Limb (tissue), 2 donors: ENCODE results near the gene ZNF407.
"Not testable (repeated sequence)": the region's sequence is repeated elsewhere in the genome, so short reads cannot be mapped to it uniquely, and the experiment has no call there.

Experiments used
- DNase-seq, 2 donors: peaks; one replicate each; pipeline ENCODE4 v3.0.0-alpha.2; 2016; ENCODE audit errors: extremely low spot score in 2 of 2

The ZNF407 gene

DNA sequence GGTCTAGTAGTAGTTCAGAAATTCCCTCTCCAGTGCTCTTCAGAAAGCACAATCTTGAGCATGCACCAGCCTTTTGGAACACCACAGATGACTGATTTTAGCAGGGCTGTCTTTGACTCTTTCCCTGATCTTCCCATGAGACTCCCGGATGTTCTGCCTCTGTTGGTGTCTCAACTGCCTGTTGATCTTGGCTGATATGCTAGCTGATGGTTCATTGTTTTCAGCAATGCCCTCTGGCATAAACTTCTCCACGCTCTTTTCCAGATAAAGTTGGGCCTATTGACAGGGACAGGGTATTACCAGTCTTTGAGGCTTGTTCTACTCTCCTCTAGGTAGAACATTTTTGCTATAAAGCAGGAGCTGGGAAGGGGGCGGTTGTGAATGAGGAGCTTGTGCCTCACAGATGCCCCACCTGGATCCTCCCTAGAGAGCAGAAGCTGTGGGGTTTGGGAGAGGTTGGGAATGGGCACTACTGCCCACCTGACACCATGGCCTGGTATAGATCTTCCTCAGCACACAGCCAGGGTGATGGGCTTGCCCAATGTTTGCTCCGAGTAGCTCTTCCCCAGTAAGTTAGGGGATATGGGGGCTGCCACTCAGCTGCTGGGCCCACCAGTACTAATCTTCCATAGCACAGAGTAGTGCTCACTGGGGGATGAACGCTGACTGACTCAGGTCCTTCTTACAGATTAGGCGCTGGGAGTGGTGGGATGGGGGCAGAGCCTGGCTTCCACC lies 500.0 kb downstream of the ZNF407 start:
- no peak for DNase-seq

DNA sequence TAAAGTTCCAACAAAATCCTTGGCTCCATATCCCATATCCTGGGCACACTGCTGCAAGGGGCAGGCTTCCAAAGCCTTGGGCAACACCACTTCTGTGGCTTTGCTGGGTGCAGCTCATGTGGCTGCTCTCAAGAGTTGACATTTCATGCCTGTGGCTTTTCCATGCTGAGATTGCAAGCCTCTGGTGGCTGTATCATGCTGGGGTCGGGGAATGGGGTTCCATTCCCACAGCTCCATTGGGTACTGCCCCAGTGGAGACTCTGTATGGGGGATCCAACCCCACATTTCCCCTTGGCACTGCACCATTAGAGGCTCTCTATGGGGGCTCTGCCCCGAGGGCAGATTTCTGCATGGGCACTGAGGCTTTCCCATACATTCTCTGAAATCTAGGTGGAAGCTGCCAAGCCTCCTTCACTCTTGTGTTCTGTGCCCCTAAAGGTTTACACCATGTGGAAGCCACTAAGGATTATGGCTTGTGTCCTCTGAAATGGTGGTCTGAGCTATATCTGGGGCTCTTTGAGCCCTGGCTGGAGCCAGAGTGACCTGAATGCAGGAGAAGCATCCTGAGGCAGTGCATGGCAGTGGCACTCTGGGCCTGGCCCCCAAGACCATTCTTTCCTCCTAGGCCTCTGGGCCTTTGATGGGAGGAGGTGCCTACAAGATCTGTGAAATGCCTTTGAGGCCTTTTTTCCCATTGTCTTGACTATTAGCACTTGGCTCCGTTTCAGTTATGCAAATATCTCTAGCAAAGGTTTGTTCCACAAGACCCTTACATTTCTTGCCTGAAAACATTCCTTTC lies 503.4 kb downstream of the ZNF407 start:
- DNase-seq, result no peak

DNA sequence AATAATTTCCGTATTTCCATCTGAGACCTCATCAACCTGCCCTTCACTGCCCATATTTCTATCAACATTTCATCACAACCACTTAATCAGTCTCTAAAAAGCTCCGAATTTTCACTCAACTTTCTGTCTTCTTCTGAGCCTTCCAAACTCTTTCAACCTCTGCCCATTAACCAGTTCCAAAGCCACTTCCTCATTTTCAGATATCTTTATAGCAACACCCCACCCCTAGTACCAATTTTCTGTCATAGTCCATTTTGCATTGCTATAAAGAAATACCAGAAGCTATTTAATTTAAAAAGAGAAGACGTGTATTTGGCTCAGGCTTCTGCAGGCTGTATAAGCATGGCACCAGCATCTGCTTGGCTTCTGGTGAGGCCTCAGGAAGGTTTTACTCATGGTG lies 504.2 kb downstream of the ZNF407 start:
- DNase-seq, result no peak

DNA sequence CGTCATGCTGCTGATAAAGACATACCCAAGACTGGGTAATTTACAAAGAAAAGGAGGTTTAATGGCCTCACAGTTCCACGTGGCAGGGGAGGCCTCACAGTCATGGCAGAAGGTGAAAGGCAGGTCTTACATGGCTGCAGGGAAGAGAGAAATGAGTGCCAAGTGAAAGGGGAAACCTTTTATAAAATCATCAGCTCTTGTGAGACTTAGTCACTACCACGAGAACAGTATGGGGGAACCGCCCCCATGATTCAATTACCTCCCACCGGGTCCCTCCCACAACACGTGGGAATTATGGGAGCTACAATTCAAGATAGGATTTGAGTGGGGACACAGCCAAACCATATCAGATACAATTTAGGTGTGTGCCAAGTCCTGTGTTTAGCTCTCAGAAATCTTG lies 506.4 kb downstream of the ZNF407 start:
- not testable (repeated sequence) for DNase-seq

DNA sequence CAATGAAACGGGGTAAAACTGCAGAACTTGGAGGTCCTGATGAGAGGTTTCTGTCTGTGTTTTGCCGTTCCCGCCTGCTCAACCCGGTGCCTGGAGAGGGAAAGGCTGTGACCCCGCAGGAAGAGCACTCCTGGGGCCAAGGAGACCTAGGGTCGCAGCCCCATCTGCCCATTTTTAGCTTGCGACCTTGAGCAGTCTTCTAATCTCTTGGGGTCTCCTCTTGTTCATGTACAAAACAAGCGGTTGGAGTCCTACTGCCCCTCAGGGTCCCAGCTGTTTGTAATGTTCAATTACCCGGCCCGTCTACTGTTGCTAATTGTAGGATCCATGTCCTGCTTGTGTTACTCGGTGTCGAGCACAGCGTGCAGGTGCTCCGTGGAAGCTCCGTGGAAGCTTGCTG lies 506.8 kb downstream of the ZNF407 start:
- DNase-seq, result no peak

DNA sequence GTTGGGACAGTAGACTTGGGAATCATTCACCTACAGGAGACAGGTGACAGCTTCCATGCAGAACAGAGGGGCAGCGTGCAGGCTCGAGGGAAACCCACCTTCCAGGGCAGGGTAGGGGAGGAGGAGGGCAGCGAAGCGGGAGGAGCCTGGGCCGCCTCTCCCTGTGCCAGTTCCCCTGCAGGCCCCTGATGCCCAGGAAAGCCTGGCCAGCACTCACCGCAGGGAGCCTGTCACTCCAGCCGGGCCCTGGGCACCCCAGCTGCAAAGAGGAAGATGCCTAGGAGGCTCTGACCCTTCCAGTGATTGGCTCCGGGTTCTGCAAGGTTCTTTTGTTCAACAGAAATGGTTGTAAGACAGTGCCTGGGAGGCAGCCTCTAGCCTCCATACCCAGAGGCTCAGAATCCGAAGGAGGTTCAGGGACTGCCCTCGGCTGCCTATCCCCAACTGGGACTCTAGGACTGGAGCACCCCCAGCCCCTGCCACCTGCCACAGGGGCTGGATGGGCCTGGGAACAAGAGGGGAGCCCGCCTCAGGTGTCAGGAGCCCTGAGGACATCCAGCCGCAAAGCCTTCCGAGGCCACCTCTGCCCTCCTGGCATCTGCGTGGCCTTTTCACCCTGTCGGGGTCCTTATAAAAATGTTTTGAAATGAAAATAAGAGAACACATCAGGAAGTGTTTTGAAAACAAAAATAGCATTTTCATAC lies 508.0 kb downstream of the ZNF407 start:
- DNase-seq, result peak in 1 of 2 donors; percentile 16

DNA sequence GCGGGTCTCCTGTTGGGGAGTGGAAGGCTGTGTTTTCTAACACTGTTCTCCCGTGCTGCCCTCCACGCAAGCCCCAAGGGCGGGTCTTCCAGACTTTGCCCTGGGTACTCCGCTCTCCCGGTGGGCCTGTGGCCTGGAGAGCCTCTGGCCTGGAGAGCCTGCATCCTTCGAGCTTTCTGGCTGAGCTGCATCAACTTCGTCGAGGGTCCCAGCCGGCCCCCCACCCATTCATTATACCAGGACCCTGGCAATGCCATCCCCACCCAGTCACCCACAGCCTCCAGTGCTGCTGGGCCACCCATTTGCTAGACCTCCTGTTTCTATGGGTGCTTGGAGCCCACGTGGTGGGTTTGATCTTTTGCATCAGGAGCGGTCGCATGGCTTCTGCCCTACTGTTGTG lies 509.1 kb downstream of the ZNF407 start:
- no peak for DNase-seq

DNA sequence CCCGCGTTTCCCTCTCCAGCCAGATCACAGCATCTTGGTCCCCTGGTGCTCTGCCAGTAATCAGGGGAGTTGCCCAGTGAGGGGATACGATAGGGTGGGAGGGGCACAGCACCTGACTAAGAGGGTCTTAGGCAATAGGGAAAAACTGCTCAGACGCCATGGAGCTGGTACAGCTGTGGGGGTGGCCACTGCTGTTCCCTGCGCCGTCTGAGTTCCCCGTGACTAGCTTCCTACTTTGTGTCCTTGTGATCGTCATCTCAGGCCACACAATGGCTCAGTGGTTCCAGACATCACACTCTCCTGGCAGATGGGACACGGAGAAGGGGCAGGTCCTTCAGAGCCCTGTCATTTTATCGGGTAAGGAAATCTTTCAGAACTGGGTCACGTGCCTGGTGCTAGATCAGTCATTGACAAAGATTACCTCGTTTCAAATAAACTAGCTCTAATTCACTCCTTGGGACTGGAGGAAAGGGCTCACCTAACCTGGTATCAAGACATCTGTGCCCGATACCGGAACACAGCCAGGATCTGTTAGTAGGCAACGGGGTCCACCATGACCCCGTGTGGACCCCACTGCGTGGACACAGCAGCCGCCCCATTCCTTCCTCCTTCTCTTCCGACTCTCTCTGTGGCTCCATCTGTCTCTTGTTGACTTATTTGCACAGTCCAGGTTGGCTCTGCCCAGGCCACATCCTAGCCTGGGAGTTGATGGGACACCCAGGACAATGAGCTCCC lies 509.7 kb downstream of the ZNF407 start:
- no peak for DNase-seq

DNA sequence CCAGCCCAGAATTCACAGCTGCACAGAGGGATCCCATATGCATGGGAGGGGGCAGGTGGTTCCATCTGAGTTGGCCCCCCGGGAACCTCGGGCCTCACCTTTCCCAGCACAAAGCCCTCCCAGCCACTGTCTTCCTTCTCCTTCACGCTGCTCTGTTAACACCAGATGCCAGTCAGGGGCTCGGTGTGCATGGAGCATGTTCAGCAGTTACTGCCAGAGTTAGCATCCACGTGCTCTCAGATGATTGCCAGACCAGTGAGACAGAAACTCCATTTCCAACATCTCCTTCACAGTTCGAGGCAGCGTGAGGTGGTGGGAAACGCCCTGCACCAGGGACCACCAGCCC lies 510.2 kb downstream of the ZNF407 start:
- no peak for DNase-seq

DNA sequence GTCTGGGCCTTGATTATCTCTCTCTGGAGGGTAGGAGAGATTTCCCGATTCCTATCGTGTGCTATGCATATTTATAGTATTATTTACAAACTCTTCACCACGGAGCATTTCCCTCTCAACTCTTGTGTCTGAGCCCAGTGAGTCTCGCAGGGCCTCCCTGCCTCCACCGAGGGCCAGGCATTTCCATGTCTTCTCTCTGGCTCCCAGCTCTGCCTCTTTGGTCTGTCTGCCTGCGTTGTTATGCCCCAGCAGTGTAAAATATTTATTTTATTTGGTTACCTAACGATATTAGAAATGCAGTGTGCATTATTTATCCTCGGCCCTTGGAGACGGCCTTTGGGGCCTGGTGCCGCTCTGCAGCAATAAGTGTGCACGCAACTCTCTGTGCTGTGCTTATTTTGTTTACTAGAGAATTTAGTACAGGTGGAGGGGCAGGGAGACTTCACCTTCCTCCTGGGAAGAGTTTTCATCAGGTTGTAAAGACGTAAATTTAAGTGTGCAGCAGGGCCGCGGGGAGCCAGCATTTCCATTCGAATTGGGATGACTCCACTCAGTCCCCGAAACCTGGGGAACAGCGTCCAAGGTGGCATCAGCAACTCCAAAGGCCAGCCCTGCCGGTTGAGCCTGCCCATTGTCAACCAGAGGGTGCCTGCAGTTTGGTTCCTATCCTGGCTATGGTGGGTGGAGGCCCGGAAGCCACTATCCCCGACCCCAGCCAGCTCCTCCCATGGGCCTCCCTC lies 511.1 kb downstream of the ZNF407 start:
- no peak for DNase-seq

DNA sequence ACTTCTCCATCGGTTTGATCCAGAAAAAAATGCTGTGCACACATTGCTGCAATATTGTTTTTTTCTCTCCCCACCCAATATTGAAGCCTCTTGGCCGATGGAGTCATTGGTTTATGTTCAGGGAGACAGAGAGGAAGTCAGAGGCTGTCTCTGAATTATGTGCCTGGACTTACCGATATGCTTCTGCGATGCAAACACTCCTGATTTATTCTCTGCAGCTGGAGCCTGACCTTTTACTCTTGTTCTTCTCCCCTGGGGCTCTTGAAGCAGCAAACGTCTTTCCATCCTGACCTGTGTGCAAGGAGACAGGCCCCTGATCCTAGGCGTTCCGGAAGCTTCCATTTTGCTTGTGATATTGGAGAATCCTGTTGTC lies 511.6 kb downstream of the ZNF407 start:
- DNase-seq, result no peak

DNA sequence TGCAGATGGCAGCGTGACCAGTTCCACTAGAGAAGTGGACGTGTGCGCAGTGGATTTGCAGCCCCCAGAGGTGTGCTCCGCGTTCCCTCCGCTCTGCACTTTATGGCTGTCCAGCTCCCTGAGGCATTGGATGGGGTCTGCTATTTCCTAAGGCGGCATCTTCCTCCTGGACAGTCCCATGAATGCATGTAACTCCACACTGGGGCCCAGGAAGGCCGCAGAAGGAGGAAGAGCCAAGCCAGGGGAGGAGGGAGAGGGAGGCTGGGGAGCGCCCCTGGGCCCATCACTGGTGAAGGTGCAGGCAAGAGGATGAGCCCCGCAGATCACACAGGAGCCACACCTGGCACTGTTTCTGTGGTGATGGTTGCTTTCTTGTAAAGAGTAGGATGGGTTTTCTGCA lies 512.1 kb downstream of the ZNF407 start:
- DNase-seq, result no peak

DNA sequence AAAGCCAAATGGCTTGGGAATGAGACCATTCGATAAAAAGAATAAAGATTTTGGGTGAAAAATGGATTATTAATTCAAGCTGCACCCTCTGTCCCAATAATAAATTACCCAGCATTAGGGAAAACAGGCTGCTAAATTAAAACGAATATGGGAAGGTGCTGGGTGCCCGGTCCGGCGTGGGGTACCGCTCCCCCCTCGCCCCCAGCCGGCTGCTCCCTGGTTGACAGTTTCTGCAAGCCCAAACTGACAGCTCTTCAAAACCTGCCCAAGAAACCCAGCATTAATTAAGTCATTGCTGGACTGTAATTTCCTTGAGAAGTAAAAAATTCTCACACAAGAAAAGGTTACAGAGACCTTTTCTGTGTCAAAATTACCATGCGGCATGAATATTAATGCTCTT lies 512.6 kb downstream of the ZNF407 start:
- no peak for DNase-seq

DNA sequence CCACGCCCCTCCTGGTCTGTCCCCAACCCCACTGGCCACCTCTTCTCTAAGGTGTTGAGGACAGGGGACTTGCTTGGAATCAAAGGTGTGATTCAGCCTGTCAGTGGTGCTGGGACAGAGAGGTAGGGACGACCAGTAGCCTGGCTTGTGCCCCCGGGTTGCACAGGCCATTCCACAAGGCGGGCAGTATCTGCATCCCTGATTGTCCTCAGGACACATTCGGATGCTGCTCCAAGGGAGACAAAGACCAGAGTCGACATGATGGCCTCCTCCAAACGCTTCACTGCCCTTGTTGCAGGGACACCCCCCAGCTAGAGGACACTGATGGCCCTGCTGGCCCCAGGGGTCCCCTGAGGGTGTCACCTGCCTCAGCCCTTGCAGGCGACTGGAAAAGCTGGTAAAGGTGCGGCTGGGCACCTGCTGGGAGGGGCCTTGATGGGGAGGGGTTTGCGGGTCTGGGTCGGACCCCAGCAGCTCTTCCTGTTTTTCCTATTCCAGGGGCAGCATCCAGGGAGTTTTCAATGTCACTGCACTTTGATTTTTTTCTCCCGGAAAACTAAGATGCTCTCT lies 513.3 kb downstream of the ZNF407 start:
- DNase-seq, result no peak

DNA sequence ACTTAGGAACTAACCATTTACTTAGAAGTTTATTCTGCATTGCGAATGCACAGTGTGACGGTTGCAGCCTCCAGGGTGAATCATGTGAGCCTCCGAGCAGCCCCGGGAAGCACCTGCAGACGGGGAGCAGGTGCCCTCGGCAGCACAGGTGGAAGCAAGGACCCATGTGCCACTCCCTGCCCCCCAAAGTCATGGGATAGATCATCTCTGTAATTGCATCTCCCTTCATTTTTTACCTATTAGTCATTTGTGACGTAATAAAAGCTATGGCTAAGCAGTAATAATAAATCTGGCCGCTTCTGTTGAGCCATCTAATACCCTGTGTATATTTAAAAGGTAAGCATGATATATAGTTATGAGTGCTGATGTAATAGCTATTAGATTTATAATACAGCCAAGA lies 514.1 kb downstream of the ZNF407 start:
- DNase-seq, result no peak

DNA sequence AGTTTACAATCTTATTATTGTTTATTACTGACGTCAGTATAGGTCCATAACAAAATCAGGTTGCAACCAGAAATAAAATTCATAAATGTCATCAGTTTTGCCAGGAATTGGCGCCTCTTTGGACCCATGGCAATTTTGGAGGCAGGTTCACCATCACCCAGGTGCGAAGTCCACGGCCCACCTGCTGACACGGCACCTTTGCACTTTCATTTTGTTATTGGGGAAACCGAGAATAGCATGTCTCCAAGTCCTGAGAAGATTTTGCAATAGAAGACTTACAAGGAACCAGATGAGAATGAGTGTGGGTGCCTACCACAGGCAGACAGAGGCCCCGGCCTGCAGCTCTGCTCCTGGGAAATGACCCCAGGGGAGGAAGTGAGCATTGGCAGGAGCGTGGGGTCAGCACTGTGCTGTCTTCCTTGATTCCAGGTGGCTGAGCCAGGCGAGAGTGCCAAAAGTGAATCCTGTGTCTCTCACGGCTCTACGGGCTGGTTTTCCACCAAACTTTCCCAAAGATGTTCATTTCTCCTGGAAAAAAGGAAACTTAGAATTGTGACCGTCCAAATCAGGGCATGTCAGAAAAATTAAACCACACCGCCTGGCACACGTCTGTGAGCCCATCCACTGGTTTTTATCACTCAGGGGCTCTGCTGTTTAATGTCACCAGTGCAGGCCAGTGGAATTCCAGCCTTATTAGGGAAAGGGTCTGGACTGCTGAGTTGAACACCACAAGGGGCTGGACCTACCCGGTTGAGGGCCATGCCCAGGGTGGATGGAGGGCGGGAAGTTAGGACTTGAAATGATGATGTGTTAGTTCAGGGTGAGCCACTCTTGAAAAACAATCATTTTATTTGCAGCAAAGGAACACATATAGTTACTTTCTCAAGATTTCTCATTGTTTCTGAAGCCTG lies 514.8 kb downstream of the ZNF407 start:
- no peak for DNase-seq

DNA sequence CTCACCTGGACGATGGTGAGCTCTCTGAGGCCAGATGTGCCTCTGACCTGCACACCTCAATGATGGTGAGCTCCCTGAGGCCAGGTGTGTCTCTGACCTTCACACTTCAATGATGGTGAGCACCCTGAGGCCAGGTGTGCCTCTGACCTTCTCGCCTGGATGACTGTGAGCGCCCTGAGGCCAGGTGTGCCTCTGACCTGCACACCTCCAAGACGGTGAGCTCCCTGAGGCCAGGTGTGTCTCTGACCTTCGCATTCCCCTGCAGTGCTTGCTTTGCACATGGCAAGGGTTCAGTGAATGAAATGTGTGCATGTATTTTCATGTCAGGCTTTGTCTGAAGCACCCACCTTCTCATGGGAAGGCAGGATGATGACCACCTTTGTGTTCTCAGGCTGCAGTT lies 515.8 kb downstream of the ZNF407 start:
- DNase-seq, result no peak

DNA sequence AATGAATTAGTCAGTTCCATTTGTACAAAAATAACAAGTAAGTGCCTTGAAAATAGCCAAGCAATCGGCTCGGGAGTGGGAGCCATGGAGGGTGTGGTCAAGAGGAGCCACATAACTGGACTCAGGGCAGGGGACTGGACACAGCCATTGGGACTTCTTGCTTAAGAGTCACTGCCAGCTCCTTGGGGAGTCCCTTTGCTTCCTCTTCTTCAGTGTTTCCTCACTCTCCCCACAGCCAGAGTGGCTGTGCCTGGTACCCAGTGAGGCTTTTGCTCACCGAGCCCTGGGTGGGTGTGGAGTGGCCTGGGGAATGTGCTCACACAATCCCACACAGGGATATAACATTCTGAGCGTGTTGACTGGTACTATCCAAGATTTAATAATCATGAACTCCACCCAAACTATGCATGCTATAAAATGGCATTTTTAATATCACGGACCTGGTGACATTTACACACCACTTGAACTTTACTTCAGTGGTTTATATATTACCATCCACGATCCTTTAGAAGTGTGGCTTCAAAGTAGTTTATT lies 516.6 kb downstream of the ZNF407 start:
- DNase-seq, result no peak
